ENCODE data around the gene TARS2. TPM values are rescaled to one million over a fixed set of nuclear protein-coding genes. Genes with fewer than 3 reads are reported as not detected.

Gene TARS2
- total and polyA plus RNA-seq, 2 of the 13 experiments (the other 11 are each of a cell fraction or from before 2014, with no cell fraction given) = 21.3 to 22.8 TPM

GRCh38 chr1:150469291-150469690 is 17.9 kb upstream of the TARS2 start:
- no peaks in the 10 kb centered on the region for H3K79me2 ChIP-seq (ENCODE audit: insufficient read depth, low read length)
- ATAC-seq = no peak
- ChIA-PET POLR2A (interaction anchor here (1.7 kb wide), 1 partner anchor 63 kb away, joined by 5 read pairs; no protein-coding TSS in a partner anchor), CTCF (ENCODE audit: low intra/inter-chr PET ratio, low total read pairs) (no interaction called here)
- no peak overlapping the region for H3K4me2 ChIP-seq (ENCODE audit: low read depth, low read length)
- H3K36me3 ChIP-seq (replicated peaks in 1 of 2; ENCODE audit: control insufficient read depth in 1 of 2, insufficient read depth in 2 of 2, low read length in 2 of 2) = peaks cover 19 to 39% of the 10 kb centered on the region in 2 experiments
- H3K9ac ChIP-seq (ENCODE audit: insufficient read depth, low read depth, low read length) = no peak overlapping the region
- H3K4me1 ChIP-seq (ENCODE audit: insufficient read depth, low read length) = peaks cover 69% of the 10 kb centered on the region
- no peaks in the 10 kb centered on the region for H3K27me3 ChIP-seq (ENCODE audit: control insufficient read depth in 1 of 2, insufficient read depth in 2 of 2, low read length in 2 of 2)
- no peak overlapping the region for H2AFZ ChIP-seq (ENCODE audit: low read length)
- H4K20me1 ChIP-seq (ENCODE audit: insufficient read depth, low read length) = no peaks in the 10 kb centered on the region
- in situ Hi-C loops (cut with HindIII; ENCODE audit: extremely low pct_ligation_motif_present, low pct_unique_long_range_greater_than_20kb) (loop anchor here (5.0 kb wide), 1 partner anchor 83 kb away; no protein-coding TSS in a partner anchor), intact Hi-C loops (cut with micrococcal nuclease; ENCODE audit: unreplicated experiment) (no loop called here)
- no peak for TF ChIP-seq MYC (CRISPR knock-in tag; IDR thresholded peaks at IDR 0.05; ENCODE audit: borderline replicate concordance)
- peak; percentile 44; the same call in 1 of the 2 replicates for TF ChIP-seq ZNF629 (CRISPR knock-in tag; conservative IDR thresholded peaks at IDR 0.05)
- TF ChIP-seq ZNF546 (CRISPR knock-in tag; conservative IDR thresholded peaks at IDR 0.05) = no peak
- DNase-seq (ENCODE audit: low spot score) = no peak
- 63% methylated on average over 1 of the region's 1 CpG for WGBS (ENCODE audit: low lambda C conversion rate)
- FAIRE-seq = no peak
- peak overlapping the region in 1 of 3 experiments; percentile 30; a peak in 1 of 6 replicates for H3K4me3 ChIP-seq (replicated peaks in 1 of 3; ENCODE audit: insufficient read depth in 1 of 3, low read depth in 2 of 3, low read length in 3 of 3)
- BruUV-seq (replicated peaks) = no TSS peak
- peak overlapping the region; percentile 61 for H3K27ac ChIP-seq (ENCODE audit: extremely low read length, insufficient read depth, low read length)
- H3K9me3 ChIP-seq (ENCODE audit: low read length) = no peaks in the 10 kb centered on the region

GRCh38 chr1:150472601-150473200 is 14.5 kb upstream of the TARS2 start:
- in situ Hi-C loops (cut with HindIII; ENCODE audit: extremely low pct_ligation_motif_present, low pct_unique_long_range_greater_than_20kb) = no loop called here
- Histone ChIP-seq H3K36me3 (replicated peaks in 1 of 2; ENCODE audit: control insufficient read depth in 1 of 2, insufficient read depth in 2 of 2, low read length in 2 of 2) (peaks cover 17 to 29% of the 10 kb centered on the region in 2 experiments), H3K27me3 (ENCODE audit: control insufficient read depth in 1 of 2, insufficient read depth in 2 of 2, low read length in 2 of 2) (no peaks in the 10 kb centered on the region), H3K4me3 (replicated peaks in 1 of 3; ENCODE audit: insufficient read depth in 1 of 3, low read depth in 2 of 3, low read length in 3 of 3) (no peak overlapping the region), H3K9ac (ENCODE audit: insufficient read depth, low read depth, low read length) (no peak overlapping the region), H3K4me2 (ENCODE audit: low read depth, low read length) (no peak overlapping the region), H3K79me2 (ENCODE audit: insufficient read depth, low read length) (no peaks in the 10 kb centered on the region), H3K4me1 (ENCODE audit: insufficient read depth, low read length) (peaks cover 93% of the 10 kb centered on the region), H4K20me1 (ENCODE audit: insufficient read depth, low read length) (no peaks in the 10 kb centered on the region), H3K27ac (ENCODE audit: extremely low read length, insufficient read depth, low read length) (peak overlapping the region; percentile 67), H2AFZ (ENCODE audit: low read length) (no peak overlapping the region), H3K9me3 (ENCODE audit: low read length) (no peaks in the 10 kb centered on the region)
- intact Hi-C loops (cut with micrococcal nuclease; ENCODE audit: unreplicated experiment) = no loop called here
- no peak for FAIRE-seq
- no TSS peak for BruUV-seq (replicated peaks)
- no peak for ATAC-seq
- no peak for DNase-seq (ENCODE audit: low spot score)
- ChIA-PET POLR2A (no interaction called here), CTCF (ENCODE audit: low intra/inter-chr PET ratio, low total read pairs) (no interaction called here)
- peak; percentile 41 for TF ChIP-seq AGO2 (optimal IDR thresholded peaks at IDR 0.05; ENCODE audit: low read depth, low read length)
- peak; percentile 28; the same call in 1 of the 2 replicates for TF ChIP-seq ZC3H13 (CRISPR knock-in tag; IDR thresholded peaks at IDR 0.05)
- no peak for TF ChIP-seq KMT2A (CRISPR knock-in tag; IDR thresholded peaks at IDR 0.05)
- TF ChIP-seq ZNF687 (CRISPR knock-in tag; IDR thresholded peaks at IDR 0.05) = peak; percentile 50
- 96% methylated on average over 5 of the region's 10 CpGs for WGBS (ENCODE audit: low lambda C conversion rate)
